Measurements from ENCODE around the gene DNAH1. TPM values are rescaled to one million over a fixed set of nuclear protein-coding genes. Genes with fewer than 3 reads are reported as not detected.

The DNAH1 gene
- total RNA-seq, 1 experiment from 2014 or later, result 2.4 TPM

DNA sequence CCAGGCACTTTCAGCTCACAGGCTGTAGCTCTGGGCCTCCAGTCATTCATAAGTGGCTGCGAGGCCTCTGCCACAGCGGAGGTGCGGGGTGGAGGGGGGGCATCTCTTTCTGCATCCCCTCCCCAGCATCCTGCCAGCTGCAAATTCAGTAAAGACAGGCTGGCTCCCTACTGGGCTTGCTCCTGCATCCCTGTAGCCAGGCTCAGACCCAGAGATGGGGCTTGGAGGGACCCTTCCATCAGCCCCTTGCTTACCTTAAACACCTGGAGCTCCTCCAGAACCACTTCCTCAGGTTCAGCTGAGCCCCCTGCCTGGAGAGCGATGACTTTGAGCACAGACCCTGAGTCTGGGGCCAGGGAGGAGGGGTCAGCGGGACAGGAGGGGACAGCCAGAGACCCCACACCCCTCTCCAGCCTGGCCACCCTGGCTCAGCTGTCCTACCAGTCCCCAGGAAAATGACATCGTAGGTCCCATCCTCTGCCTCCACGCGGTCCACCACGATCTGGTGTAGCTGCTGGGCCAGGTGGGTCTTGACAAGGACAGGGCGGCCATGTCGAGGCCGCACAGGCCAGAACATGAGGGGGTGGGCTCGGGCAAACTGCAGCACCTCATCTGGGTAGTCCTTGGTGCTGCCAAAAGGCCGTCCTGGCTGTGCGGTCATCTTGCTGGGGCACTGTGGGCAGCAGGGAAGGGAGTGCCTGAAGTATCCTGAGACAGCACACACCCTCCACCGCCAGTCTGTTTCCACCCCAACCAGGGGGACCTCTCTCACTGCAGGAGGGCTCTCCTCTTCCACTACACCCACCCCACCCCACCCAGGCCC lies 123.5 kb downstream of the DNAH1 start:
- H3K4me1 ChIP-seq (ENCODE audit: control insufficient read depth, insufficient read depth, low read length), result no peaks in the 10 kb centered on the region
- H3K36me3 ChIP-seq (ENCODE audit: control insufficient read depth, insufficient read depth, low read length), result no peaks in the 10 kb centered on the region
- no peaks in the 10 kb centered on the region for H3K9me3 ChIP-seq (ENCODE audit: control insufficient read depth, insufficient read depth, low read depth, low read length)
- no peak for DNase-seq (ENCODE audit: low read depth, low spot score)
- no TSS peak for BruUV-seq (replicated peaks)
- intact Hi-C loops (cut with micrococcal nuclease; ENCODE audit: unreplicated experiment) (no loop called here), in situ Hi-C loops (cut with HindIII; ENCODE audit: low pct_unique_long_range_greater_than_20kb, low sequenced_read_pairs) (no loop called here)
- no peak overlapping the region for H3K4me3 ChIP-seq (ENCODE audit: low read depth in 2 of 2, low read length in 2 of 2)
- TF ChIP-seq, protein P1, sequence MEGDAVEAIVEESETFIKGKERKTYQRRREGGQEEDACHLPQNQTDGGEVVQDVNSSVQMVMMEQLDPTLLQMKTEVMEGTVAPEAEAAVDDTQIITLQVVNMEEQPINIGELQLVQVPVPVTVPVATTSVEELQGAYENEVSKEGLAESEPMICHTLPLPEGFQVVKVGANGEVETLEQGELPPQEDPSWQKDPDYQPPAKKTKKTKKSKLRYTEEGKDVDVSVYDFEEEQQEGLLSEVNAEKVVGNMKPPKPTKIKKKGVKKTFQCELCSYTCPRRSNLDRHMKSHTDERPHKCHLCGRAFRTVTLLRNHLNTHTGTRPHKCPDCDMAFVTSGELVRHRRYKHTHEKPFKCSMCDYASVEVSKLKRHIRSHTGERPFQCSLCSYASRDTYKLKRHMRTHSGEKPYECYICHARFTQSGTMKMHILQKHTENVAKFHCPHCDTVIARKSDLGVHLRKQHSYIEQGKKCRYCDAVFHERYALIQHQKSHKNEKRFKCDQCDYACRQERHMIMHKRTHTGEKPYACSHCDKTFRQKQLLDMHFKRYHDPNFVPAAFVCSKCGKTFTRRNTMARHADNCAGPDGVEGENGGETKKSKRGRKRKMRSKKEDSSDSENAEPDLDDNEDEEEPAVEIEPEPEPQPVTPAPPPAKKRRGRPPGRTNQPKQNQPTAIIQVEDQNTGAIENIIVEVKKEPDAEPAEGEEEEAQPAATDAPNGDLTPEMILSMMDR (IDR thresholded peaks at IDR 0.05), result no peak
- TF ChIP-seq TCF7L2 (IDR thresholded peaks at IDR 0.05; ENCODE audit: low read depth, low read length) (no peak), POLR2AphosphoS5 (IDR thresholded peaks at IDR 0.05; ENCODE audit: low read depth, low read length) (no peak), SIN3A (IDR thresholded peaks at IDR 0.05; ENCODE audit: borderline replicate concordance, insufficient read depth, low read depth, low read length) (no peak)
- TF ChIP-seq, protein P2, sequence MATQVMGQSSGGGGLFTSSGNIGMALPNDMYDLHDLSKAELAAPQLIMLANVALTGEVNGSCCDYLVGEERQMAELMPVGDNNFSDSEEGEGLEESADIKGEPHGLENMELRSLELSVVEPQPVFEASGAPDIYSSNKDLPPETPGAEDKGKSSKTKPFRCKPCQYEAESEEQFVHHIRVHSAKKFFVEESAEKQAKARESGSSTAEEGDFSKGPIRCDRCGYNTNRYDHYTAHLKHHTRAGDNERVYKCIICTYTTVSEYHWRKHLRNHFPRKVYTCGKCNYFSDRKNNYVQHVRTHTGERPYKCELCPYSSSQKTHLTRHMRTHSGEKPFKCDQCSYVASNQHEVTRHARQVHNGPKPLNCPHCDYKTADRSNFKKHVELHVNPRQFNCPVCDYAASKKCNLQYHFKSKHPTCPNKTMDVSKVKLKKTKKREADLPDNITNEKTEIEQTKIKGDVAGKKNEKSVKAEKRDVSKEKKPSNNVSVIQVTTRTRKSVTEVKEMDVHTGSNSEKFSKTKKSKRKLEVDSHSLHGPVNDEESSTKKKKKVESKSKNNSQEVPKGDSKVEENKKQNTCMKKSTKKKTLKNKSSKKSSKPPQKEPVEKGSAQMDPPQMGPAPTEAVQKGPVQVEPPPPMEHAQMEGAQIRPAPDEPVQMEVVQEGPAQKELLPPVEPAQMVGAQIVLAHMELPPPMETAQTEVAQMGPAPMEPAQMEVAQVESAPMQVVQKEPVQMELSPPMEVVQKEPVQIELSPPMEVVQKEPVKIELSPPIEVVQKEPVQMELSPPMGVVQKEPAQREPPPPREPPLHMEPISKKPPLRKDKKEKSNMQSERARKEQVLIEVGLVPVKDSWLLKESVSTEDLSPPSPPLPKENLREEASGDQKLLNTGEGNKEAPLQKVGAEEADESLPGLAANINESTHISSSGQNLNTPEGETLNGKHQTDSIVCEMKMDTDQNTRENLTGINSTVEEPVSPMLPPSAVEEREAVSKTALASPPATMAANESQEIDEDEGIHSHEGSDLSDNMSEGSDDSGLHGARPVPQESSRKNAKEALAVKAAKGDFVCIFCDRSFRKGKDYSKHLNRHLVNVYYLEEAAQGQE (IDR thresholded peaks at IDR 0.05; ENCODE audit: insufficient read depth in 1 of 2, low read depth in 2 of 2, low read length in 1 of 2), result no peak
- H3K27me3 ChIP-seq (ENCODE audit: control insufficient read depth, insufficient read depth, low read length), result no peaks in the 10 kb centered on the region
- ChIA-PET CTCF (no interaction called here), POLR2A (no interaction called here)
- H3K27ac ChIP-seq (ENCODE audit: low read length), result no peak overlapping the region
- ATAC-seq, result no peak

DNA sequence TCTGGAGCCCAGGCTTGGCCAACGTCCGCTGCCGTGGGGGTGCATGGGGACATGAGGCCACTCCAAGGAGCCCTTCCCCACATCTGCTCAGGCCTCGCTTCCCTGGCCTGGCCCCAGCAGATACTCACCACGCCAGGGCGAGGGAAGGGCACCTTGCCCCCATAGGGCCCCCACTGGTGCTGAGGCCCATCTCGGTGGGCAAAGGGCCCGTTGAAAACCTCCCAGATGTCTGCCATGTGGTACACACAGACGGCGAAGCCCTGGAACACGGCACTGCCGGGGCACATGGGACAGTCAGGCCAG lies 124.1 kb downstream of the DNAH1 start:
- DNase-seq (ENCODE audit: low read depth, low spot score), result no peak
- BruUV-seq (replicated peaks), result no TSS peak
- no peaks in the 10 kb centered on the region for H3K9me3 ChIP-seq (ENCODE audit: control insufficient read depth, insufficient read depth, low read depth, low read length)

More for the DNA sequence above, 124.1 kb downstream of the DNAH1 start:
- Histone ChIP-seq H3K4me1 (ENCODE audit: control insufficient read depth, insufficient read depth, low read length) (no peaks in the 10 kb centered on the region), H3K4me3 (ENCODE audit: low read depth in 2 of 2, low read length in 2 of 2) (no peak overlapping the region), H3K36me3 (ENCODE audit: control insufficient read depth, insufficient read depth, low read length) (no peaks in the 10 kb centered on the region), H3K27ac (ENCODE audit: low read length) (no peak overlapping the region), H3K27me3 (ENCODE audit: control insufficient read depth, insufficient read depth, low read length) (no peaks in the 10 kb centered on the region)
- intact Hi-C loops (cut with micrococcal nuclease; ENCODE audit: unreplicated experiment) (no loop called here), in situ Hi-C loops (cut with HindIII; ENCODE audit: low pct_unique_long_range_greater_than_20kb, low sequenced_read_pairs) (no loop called here)
- ChIA-PET POLR2A (no interaction called here), CTCF (no interaction called here)
- TF ChIP-seq POLR2AphosphoS5 (IDR thresholded peaks at IDR 0.05; ENCODE audit: low read depth, low read length) (no peak), TCF7L2 (IDR thresholded peaks at IDR 0.05; ENCODE audit: low read depth, low read length) (no peak), SIN3A (IDR thresholded peaks at IDR 0.05; ENCODE audit: borderline replicate concordance, insufficient read depth, low read depth, low read length) (no peak)
- TF ChIP-seq, protein P2 (IDR thresholded peaks at IDR 0.05; ENCODE audit: insufficient read depth in 1 of 2, low read depth in 2 of 2, low read length in 1 of 2), result no peak
- TF ChIP-seq, protein P1 (IDR thresholded peaks at IDR 0.05), result no peak
- ATAC-seq, result no peak

All from Panc1 (cell line).